ENCODE measurements around the gene CAPZB. TPM values are rescaled to one million over a fixed set of nuclear protein-coding genes. Genes with fewer than 3 reads are reported as not detected.

Gene CAPZB
- total and polyA plus RNA-seq, 2 donors (not counting 3 experiments of a cell fraction or from before 2014, with no cell fraction given), result 196 to 347 TPM

GRCh38 chr1:19372136-19372514 is 113.2 kb downstream of the CAPZB start:
- H3K27me3 ChIP-seq (ENCODE audit: control insufficient read depth in 2 of 2, insufficient read depth in 2 of 2, low read length in 2 of 2), result no peaks in the 10 kb centered on the region
- POLR2A ChIA-PET, result no interaction called here
- peaks cover 2% of the 10 kb centered on the region for H3K79me2 ChIP-seq (ENCODE audit: control insufficient read depth, insufficient read depth, low read length)
- FAIRE-seq (no peak), DNase-seq (ENCODE audit: low read depth, low spot score) (no peak)
- no peak overlapping the region for H3K4me2 ChIP-seq (ENCODE audit: insufficient read depth, low read length)
- peaks cover 2% of the 10 kb centered on the region for H4K20me1 ChIP-seq (replicated peaks; ENCODE audit: control insufficient read depth, extremely low read depth, insufficient read depth, low read length)
- no TSS peak for BruUV-seq (replicated peaks)
- no peak overlapping the region for H3K4me3 ChIP-seq (replicated peaks in 1 of 3; ENCODE audit: insufficient read depth in 1 of 3, low read depth in 1 of 3, low read length in 3 of 3)
- TF ChIP-seq EZH2 (IDR thresholded peaks at IDR 0.05; ENCODE audit: borderline replicate concordance, low read depth, low read length, severe bottlenecking) (no peak), MYC (IDR thresholded peaks at IDR 0.05; ENCODE audit: low read depth, low read length) (no peak), JUN (IDR thresholded peaks at IDR 0.05; ENCODE audit: borderline replicate concordance, insufficient read depth, insufficient read length, low read depth) (no peak), POLR2A (IDR thresholded peaks at IDR 0.05; ENCODE audit: low read depth, low read length) (no peak), POLR2AphosphoS5 (IDR thresholded peaks at IDR 0.05; ENCODE audit: insufficient read depth, low read depth, low read length) (no peak), GATA2 (IDR thresholded peaks at IDR 0.05; ENCODE audit: insufficient read depth, insufficient read length, low read depth, low read length) (no peak), MAX (IDR thresholded peaks at IDR 0.05; ENCODE audit: insufficient read depth, insufficient read length) (no peak), CTCF (IDR thresholded peaks at IDR 0.05; ENCODE audit: extremely low read depth in 1 of 2, insufficient read depth in 1 of 2, low read depth in 1 of 2, low read length in 2 of 2) (no peak), FOS (IDR thresholded peaks at IDR 0.05; ENCODE audit: borderline replicate concordance, insufficient read depth, low read length) (no peak)
- no peaks in the 10 kb centered on the region for H3K4me1 ChIP-seq (ENCODE audit: control insufficient read depth, extremely low read depth, insufficient read depth, low read length)
- CTCF ChIA-PET, result no interaction called here
- intact Hi-C loops (cut with micrococcal nuclease), result no loop called here
- no peak overlapping the region for H2AFZ ChIP-seq (ENCODE audit: low read depth, low read length)
- no peak overlapping the region for H3K27ac ChIP-seq (ENCODE audit: insufficient read depth, low read depth, low read length)
- H3K9me1 ChIP-seq (replicated peaks; ENCODE audit: control insufficient read depth, extremely low read depth, insufficient read depth, low read length), result no peaks in the 10 kb centered on the region
- no peaks in the 10 kb centered on the region for H3K9me3 ChIP-seq (replicated peaks; ENCODE audit: control insufficient read depth, insufficient read depth, low read length)
- H3K36me3 ChIP-seq (ENCODE audit: control insufficient read depth in 2 of 2, extremely low read depth in 1 of 2, insufficient read depth in 2 of 2, low read length in 2 of 2), result peaks cover 4 to 29% of the 10 kb centered on the region in 2 experiments
- H3K9ac ChIP-seq (replicated peaks; ENCODE audit: extremely low read depth, insufficient read depth, low read length), result no peak overlapping the region
- dilution Hi-C loops (cut with MboI; ENCODE audit: extremely low pct_ligation_motif_present, low sequenced_read_pairs), result no loop called here
